ENCODE data around the gene KBTBD12. TPM values are rescaled to one million over a fixed set of nuclear protein-coding genes. Genes with fewer than 3 reads are reported as not detected.
A peak's percentile ranks its signal among the peaks of the same experiment; 100 is the strongest.

KBTBD12 gene
- total and polyA plus RNA-seq, 11 donors = 13.2 to 47.1 (median 29.7) TPM

GRCh38 chr3:127894481-127894880 lies 20.6 kb upstream of the KBTBD12 start:
- H3K4me3 ChIP-seq = no peak overlapping the region
- TF ChIP-seq, protein P1, sequence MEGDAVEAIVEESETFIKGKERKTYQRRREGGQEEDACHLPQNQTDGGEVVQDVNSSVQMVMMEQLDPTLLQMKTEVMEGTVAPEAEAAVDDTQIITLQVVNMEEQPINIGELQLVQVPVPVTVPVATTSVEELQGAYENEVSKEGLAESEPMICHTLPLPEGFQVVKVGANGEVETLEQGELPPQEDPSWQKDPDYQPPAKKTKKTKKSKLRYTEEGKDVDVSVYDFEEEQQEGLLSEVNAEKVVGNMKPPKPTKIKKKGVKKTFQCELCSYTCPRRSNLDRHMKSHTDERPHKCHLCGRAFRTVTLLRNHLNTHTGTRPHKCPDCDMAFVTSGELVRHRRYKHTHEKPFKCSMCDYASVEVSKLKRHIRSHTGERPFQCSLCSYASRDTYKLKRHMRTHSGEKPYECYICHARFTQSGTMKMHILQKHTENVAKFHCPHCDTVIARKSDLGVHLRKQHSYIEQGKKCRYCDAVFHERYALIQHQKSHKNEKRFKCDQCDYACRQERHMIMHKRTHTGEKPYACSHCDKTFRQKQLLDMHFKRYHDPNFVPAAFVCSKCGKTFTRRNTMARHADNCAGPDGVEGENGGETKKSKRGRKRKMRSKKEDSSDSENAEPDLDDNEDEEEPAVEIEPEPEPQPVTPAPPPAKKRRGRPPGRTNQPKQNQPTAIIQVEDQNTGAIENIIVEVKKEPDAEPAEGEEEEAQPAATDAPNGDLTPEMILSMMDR (IDR thresholded peaks at IDR 0.05) = no peak
- TF ChIP-seq POLR2A (IDR thresholded peaks at IDR 0.05) = no peak
- no peak for DNase-seq
- intact Hi-C loops (cut with DNase I) = no loop called here
- no peaks in the 10 kb centered on the region for H3K36me3 ChIP-seq
- H3K27ac ChIP-seq = no peak overlapping the region
- peaks cover 0 to 2% (median 0%) of the 10 kb centered on the region in 12 donors for H3K4me1 ChIP-seq
- H3K9me3 ChIP-seq = peaks cover 0 to 20% (median 3%) of the 10 kb centered on the region in 12 donors
- WGBS, 4 donors = 91 to 93% (median 93%) methylated on average over 2 to 3 of the region's 3 CpGs
- H3K27me3 ChIP-seq = no peaks in the 10 kb centered on the region
- ATAC-seq = no peak

DNA sequence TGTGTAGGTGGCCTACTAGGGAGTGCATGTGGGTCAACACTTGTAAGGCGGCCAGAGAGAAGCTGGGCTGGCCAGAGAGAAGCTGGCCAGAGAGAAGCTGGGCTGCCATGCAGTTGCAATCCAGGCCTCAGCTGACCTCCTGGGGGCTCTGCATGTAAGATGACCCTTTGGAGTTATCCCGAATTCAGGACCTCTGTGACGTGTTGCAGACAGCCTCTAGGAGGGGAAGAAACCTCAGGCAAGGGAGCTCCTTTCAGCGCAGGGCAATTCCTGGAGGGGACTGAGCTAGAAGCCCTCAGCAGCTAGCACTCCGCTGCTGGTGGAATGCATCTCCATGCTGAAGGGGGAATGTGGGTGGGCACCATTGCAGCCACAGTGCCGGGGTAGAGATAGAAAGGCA lies 15.8 kb upstream of the KBTBD12 start:
- no peak for TF ChIP-seq POLR2A (IDR thresholded peaks at IDR 0.05)
- TF ChIP-seq, protein P1 (IDR thresholded peaks at IDR 0.05) = no peak
- WGBS, 4 donors = 84 to 91% (median 88%) methylated on average over 6 of the region's 6 CpGs
- ATAC-seq (no peak), DNase-seq (no peak)
- peak overlapping the region in 1 of 12 donors; percentile 46 for H3K27ac ChIP-seq
- no peak overlapping the region for H3K4me3 ChIP-seq
- H3K36me3 ChIP-seq = no peaks in the 10 kb centered on the region
- H3K27me3 ChIP-seq = no peaks in the 10 kb centered on the region
- H3K4me1 ChIP-seq = peaks cover 0 to 3% (median 0%) of the 10 kb centered on the region in 12 donors
- no peaks in the 10 kb centered on the region for H3K9me3 ChIP-seq
- intact Hi-C loops (cut with DNase I) = no loop called here

GRCh38 chr3:127899766-127900165 lies 15.3 kb upstream of the KBTBD12 start:
- peak in 1 of 4 donors; percentile 20 for ATAC-seq
- DNase-seq = no peak
- Histone ChIP-seq H3K4me3 (no peak overlapping the region), H3K36me3 (no peaks in the 10 kb centered on the region), H3K27ac (peak overlapping the region in 1 of 12 donors; percentile 46), H3K27me3 (no peaks in the 10 kb centered on the region), H3K9me3 (no peaks in the 10 kb centered on the region), H3K4me1 (peaks cover 0 to 3% (median 0%) of the 10 kb centered on the region in 12 donors)
- no peak for TF ChIP-seq POLR2A (IDR thresholded peaks at IDR 0.05)
- TF ChIP-seq, protein P1 (IDR thresholded peaks at IDR 0.05) = no peak
- 79 to 82% (median 81%) methylated on average over 3 of the region's 3 CpGs for WGBS, 4 donors
- intact Hi-C loops (cut with DNase I) = no loop called here

DNA sequence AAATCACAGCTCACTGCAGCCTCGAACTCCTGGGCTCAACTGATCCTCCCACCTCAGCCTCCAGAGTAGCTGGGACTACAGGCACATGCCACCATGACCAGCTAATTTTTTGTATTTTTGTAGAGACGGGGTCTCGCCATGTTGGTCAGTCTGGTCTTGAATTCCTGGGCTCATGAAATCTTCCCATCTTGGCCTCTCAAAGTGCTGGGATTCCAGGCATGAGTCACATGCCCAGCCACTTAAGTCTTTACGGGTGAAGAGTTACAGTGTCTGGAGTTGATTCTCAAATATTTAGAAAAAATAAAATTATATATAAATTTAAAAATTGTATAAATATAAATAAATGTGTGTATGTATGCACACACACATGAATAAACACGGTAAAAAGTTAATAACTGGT lies 14.5 kb upstream of the KBTBD12 start:
- ATAC-seq (no peak), DNase-seq (no peak)
- Histone ChIP-seq H3K27ac (peak overlapping the region in 1 of 12 donors; percentile 46), H3K27me3 (no peaks in the 10 kb centered on the region), H3K36me3 (no peaks in the 10 kb centered on the region), H3K9me3 (no peaks in the 10 kb centered on the region), H3K4me1 (peaks cover 0 to 3% (median 0%) of the 10 kb centered on the region in 12 donors), H3K4me3 (no peak overlapping the region)
- TF ChIP-seq POLR2A (IDR thresholded peaks at IDR 0.05) = no peak
- TF ChIP-seq, protein P1 (IDR thresholded peaks at IDR 0.05) = no peak
- intact Hi-C loops (cut with DNase I) = no loop called here
- 93 to 95% (median 95%) methylated on average over 5 of the region's 5 CpGs for WGBS, 4 donors

Measured in heart left ventricle (tissue), 16 donors.